ENCODE results near the gene LASP1.

LASP1 gene

GRCh38 chr17:38864636-38865398 lies 5.0 kb upstream of the LASP1 start:
- H3K4me1 Mint-ChIP-seq: peaks cover 20% of the 10 kb centered on the region
- no peaks in the 10 kb centered on the region for H3K27me3 Mint-ChIP-seq
- H3K9me3 Mint-ChIP-seq: no peaks in the 10 kb centered on the region
- H3K36me3 Mint-ChIP-seq: peaks cover 2% of the 10 kb centered on the region
- H3K4me3 Mint-ChIP-seq: no peak overlapping the region
- peak overlapping the region; percentile 60 for H3K27ac Mint-ChIP-seq

- H3K4me1 Mint-ChIP-seq: peaks cover 33% of the 10 kb centered on the region
- H3K27ac Mint-ChIP-seq: peak overlapping the region; percentile 100
- H3K36me3 Mint-ChIP-seq: peaks cover 2% of the 10 kb centered on the region
These were observed 2.5 kb upstream of the LASP1 start for GRCh38 chr17:38867179-38867967.

GRCh38 chr17:38867968-38868816 lies 1.7 kb upstream of the LASP1 start:
- H3K36me3 Mint-ChIP-seq: peaks cover 2% of the 10 kb centered on the region
- no peaks in the 10 kb centered on the region for H3K27me3 Mint-ChIP-seq
- peak overlapping the region; percentile 100 for H3K27ac Mint-ChIP-seq
- H3K4me1 Mint-ChIP-seq: peaks cover 41% of the 10 kb centered on the region
- no peaks in the 10 kb centered on the region for H3K9me3 Mint-ChIP-seq
- peak overlapping the region; percentile 99 for H3K4me3 Mint-ChIP-seq

More at GRCh38 chr17:38867179-38867967, 2.5 kb upstream of the LASP1 start:
- Mint-ChIP-seq H3K4me3 (peak overlapping the region; percentile 99), H3K9me3 (no peaks in the 10 kb centered on the region), H3K27me3 (no peaks in the 10 kb centered on the region)

GRCh38 chr17:38868817-38869525 lies 887 bp upstream of the LASP1 start:
- Mint-ChIP-seq H3K27me3 (no peaks in the 10 kb centered on the region), H3K4me1 (peaks cover 49% of the 10 kb centered on the region), H3K27ac (peak overlapping the region; percentile 100), H3K36me3 (peaks cover 2% of the 10 kb centered on the region), H3K9me3 (no peaks in the 10 kb centered on the region), H3K4me3 (peak overlapping the region; percentile 99)

GRCh38 chr17:38870259-38871165 lies 654 bp downstream of the LASP1 start:
- peak overlapping the region; percentile 99 for H3K4me3 Mint-ChIP-seq
- H3K27ac Mint-ChIP-seq: peak overlapping the region; percentile 96
- H3K4me1 Mint-ChIP-seq: peaks cover 61% of the 10 kb centered on the region
- no peaks in the 10 kb centered on the region for H3K9me3 Mint-ChIP-seq
- no peaks in the 10 kb centered on the region for H3K27me3 Mint-ChIP-seq
- H3K36me3 Mint-ChIP-seq: peaks cover 2% of the 10 kb centered on the region

GRCh38 chr17:38871247-38872015 lies 1.6 kb downstream of the LASP1 start:
- H3K9me3 Mint-ChIP-seq: no peaks in the 10 kb centered on the region
- H3K27me3 Mint-ChIP-seq: no peaks in the 10 kb centered on the region
- H3K36me3 Mint-ChIP-seq: peaks cover 2% of the 10 kb centered on the region

GRCh38 chr17:38872027-38872511 lies 2.2 kb downstream of the LASP1 start:
- Mint-ChIP-seq H3K36me3 (peaks cover 2% of the 10 kb centered on the region), H3K27ac (peak overlapping the region; percentile 96), H3K27me3 (no peaks in the 10 kb centered on the region), H3K4me3 (peak overlapping the region; percentile 99), H3K9me3 (no peaks in the 10 kb centered on the region), H3K4me1 (peaks cover 74% of the 10 kb centered on the region)

More at GRCh38 chr17:38871247-38872015, 1.6 kb downstream of the LASP1 start:
- peaks cover 67% of the 10 kb centered on the region for H3K4me1 Mint-ChIP-seq
- peak overlapping the region; percentile 96 for H3K27ac Mint-ChIP-seq
- peak overlapping the region; percentile 99 for H3K4me3 Mint-ChIP-seq

GRCh38 chr17:38872671-38873385 lies 3.0 kb downstream of the LASP1 start:
- Mint-ChIP-seq H3K4me3 (peak overlapping the region; percentile 99), H3K36me3 (peaks cover 2% of the 10 kb centered on the region)

GRCh38 chr17:38873640-38874380 lies 4.0 kb downstream of the LASP1 start:
- Mint-ChIP-seq H3K27ac (peak overlapping the region; percentile 81), H3K4me3 (peak overlapping the region; percentile 42), H3K27me3 (no peaks in the 10 kb centered on the region), H3K36me3 (peaks cover 2% of the 10 kb centered on the region), H3K9me3 (no peaks in the 10 kb centered on the region), H3K4me1 (peaks cover 76% of the 10 kb centered on the region)

More at GRCh38 chr17:38872671-38873385, 3.0 kb downstream of the LASP1 start:
- H3K27me3 Mint-ChIP-seq: no peaks in the 10 kb centered on the region
- H3K27ac Mint-ChIP-seq: peak overlapping the region; percentile 96
- H3K4me1 Mint-ChIP-seq: peaks cover 76% of the 10 kb centered on the region
- H3K9me3 Mint-ChIP-seq: no peaks in the 10 kb centered on the region

GRCh38 chr17:38874505-38875400 lies 4.9 kb downstream of the LASP1 start:
- Mint-ChIP-seq H3K9me3 (no peaks in the 10 kb centered on the region), H3K36me3 (peaks cover 3% of the 10 kb centered on the region), H3K27ac (peak overlapping the region; percentile 81)

GRCh38 chr17:38875477-38876075 lies 5.7 kb downstream of the LASP1 start:
- Mint-ChIP-seq H3K4me3 (no peak overlapping the region), H3K4me1 (peaks cover 89% of the 10 kb centered on the region), H3K36me3 (peaks cover 3% of the 10 kb centered on the region), H3K9me3 (no peaks in the 10 kb centered on the region), H3K27me3 (no peaks in the 10 kb centered on the region), H3K27ac (peak overlapping the region; percentile 89)

More at GRCh38 chr17:38874505-38875400, 4.9 kb downstream of the LASP1 start:
- Mint-ChIP-seq H3K4me1 (peaks cover 81% of the 10 kb centered on the region), H3K27me3 (no peaks in the 10 kb centered on the region), H3K4me3 (no peak overlapping the region)
